ENCODE data around the gene OGN. TPM values are rescaled to one million over a fixed set of nuclear protein-coding genes. Genes with fewer than 3 reads are reported as not detected.

Gene OGN
- total RNA-seq, 1 experiment from 2014 or later = not detected

DNA sequence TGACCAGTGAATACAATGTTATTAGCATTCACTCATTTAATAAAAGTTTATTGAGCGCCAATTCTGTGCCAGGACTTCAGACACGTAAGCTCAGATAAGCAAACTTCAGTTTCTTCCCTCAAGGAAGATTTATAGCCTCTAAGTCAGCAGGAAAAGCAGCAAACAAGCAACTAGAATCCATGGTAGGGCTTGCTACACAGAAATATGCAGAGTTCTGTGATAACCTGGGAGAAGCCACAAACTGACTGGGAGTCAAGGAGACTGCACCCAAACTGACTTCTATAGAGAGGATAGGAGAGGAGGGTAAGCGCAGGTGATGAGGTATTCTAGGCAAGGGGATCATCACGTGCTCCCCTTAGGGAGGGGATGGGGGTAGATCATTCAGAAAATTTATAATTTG is 1.4 kb upstream of the OGN start:
- no peak for DNase-seq (ENCODE audit: low read depth)

- DNase-seq (ENCODE audit: low read depth) = no peak
These were observed 1.3 kb downstream of the OGN start for GRCh38 chr9:92402826-92403745.

- peak; percentile 27 for DNase-seq (ENCODE audit: low read depth)
These were observed 2.0 kb downstream of the OGN start for GRCh38 chr9:92402360-92402759.

DNA sequence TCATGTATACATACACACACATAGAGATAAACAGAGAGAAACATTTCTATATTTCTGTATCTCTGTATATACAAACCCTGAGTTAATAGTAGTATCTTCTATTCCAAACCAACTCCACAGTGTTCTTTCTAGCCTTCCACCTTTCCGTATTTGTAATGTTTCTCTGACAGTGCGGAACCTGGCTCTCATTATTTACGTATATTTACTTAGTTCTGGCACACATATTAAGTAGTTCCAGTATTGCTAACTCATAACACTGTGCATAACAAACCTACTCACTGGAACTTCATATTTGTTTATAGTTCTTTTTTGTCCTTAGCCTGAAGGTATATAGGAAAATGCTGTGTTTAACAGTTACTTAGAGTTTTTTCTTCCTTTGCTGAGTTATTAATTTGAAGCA is 6.5 kb downstream of the OGN start:
- DNase-seq (ENCODE audit: low read depth) = no peak

DNA sequence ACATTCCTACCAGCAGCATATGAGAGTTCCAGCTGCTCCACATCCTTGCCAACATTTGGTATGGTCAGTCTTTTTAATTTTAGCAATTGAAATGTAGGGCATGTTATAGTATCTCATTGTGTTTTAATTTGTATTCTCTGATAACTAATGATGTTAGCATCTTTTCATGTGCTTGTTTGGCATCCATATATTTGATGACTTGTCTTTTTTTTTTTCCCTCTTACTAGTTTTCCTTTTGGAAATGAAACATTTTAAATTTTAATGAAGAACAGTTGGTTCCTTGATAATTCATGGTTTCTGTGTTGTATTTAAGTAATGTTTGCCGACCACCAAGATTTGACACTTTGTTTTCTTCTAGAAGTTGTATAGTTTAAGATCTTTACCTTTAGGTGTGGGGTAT is 8.8 kb downstream of the OGN start:
- no peak for DNase-seq (ENCODE audit: low read depth)

DNA sequence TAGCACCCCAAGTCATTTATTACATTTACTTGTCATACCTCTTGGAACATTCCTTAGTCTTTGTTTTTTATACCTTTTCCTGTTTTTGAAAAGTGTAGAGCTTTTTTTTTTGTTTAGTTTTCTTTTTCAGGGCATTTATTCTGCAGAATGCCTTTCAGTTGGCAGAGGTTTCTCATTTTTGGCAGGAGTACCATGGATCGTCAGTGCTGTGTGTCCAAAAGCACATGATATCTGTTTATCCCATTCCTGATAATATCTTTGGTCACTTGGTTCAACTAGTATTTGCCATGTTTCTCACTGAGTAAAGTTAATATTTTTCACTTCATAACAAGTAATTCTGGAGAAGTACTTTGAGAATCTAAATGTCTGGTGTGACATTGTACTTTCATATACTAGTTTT is 10.7 kb downstream of the OGN start:
- DNase-seq (ENCODE audit: low read depth) = no peak

GRCh38 chr9:92392690-92393089 is 11.7 kb downstream of the OGN start:
- DNase-seq (ENCODE audit: low read depth) = no peak

- DNase-seq (ENCODE audit: low read depth) = peak; percentile 21
These were observed 18.4 kb downstream of the OGN start for GRCh38 chr9:92385953-92386352.

DNA sequence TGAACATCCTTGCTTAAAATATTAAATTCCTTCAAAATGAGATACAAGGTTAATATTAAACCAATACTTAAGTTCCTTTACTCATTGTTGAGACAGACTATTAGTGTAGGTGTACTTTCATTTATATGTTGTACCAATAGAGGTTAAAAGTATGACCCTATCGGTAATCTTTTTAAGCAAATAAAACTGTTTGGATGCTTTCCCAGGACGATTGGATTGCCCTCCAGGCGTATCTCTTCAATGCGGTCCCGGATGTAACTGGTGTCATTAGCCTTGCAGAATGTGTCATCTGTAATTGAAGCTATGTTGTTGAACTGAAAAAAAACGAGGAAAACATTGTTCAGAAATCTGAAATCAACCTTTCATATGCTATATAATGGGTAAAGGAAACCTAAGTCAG is 18.9 kb downstream of the OGN start:
- no peak for DNase-seq (ENCODE audit: low read depth)

DNA sequence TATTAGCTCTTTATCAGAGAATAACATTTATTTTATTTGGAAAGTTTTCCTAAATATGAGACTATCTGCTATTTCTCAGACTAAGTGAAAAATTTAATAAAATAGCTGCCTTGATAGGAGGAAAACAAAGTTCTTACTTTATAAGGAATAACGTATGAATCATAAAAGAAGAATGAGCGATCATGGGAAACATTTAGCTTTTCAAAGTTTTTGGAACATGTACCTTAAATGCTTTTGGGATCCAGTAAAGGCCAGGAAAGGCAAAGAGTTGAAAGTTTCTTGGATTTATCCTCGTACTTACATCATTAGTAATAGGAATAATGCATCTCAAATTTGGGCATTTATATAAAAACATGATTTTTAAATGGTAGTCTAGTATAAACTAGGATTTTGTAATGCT is 19.4 kb downstream of the OGN start:
- no peak for DNase-seq (ENCODE audit: low read depth)

- DNase-seq (ENCODE audit: low read depth) = peak; percentile 20
These were observed 20.0 kb downstream of the OGN start for GRCh38 chr9:92384375-92384774.

DNA sequence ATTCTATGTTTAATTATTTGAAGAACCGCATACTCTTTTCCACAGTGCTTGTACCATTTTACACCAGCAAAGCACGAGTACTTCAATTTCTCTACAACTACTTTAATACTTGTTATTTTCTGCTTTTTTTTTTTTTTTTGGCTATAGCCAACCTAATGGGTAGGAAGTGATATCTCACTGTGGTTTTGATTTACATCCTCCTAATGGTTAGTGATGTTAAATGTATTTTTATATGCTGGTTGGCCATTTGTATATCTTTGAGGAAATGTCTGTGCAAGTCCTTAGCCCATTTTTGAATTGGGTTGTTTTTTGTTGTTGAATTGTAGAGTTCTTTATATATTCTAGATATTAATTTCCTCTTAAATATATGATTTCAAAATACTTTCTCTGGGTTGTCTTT is 22.6 kb downstream of the OGN start:
- DNase-seq (ENCODE audit: low read depth) = no peak

- DNase-seq (ENCODE audit: low read depth) = no peak
These were observed 23.8 kb downstream of the OGN start for GRCh38 chr9:92380603-92381002.

DNA sequence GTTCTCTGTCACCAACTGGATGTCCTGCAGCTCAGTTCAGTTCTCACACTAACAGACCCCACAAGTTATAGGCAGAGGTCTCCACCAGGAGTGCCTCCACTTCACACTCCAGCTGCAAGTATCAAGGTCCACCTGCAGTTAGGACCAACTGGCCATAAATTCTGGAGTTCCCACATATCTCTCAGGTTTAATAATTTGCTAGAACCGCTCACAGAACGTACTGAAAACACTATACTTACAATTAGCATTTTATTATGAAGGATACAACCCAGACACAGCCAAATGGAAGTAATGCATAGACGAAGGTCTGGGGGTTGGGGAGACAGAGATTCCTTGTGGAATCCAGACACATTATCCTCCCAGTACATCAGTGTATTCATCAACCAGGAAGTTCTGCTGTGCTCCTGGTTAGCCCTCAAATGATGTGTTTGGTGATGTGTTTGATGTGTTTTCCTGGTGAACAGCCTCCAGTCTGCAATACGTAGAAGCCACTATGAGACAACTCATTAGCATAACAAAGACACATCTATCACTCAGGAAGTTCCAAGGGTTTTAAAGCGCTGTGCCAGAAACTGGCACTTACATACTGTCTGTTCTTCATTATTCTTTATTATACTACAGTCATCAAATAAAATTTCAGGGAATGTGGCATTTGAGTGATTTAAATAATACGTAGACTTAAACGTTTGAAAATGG is 25.4 kb downstream of the OGN start:
- DNase-seq (ENCODE audit: low read depth) = peak; percentile 55

- no peak for DNase-seq (ENCODE audit: low read depth)
These were observed 26.5 kb downstream of the OGN start for GRCh38 chr9:92377876-92378275.

- DNase-seq (ENCODE audit: low read depth) = no peak
These were observed 31.2 kb downstream of the OGN start for GRCh38 chr9:92373167-92373566.

- DNase-seq (ENCODE audit: low read depth) = no peak
These were observed 35.3 kb downstream of the OGN start for GRCh38 chr9:92369075-92369474.

- DNase-seq (ENCODE audit: low read depth) = no peak
These were observed 44.3 kb downstream of the OGN start for GRCh38 chr9:92360083-92360482.

DNA sequence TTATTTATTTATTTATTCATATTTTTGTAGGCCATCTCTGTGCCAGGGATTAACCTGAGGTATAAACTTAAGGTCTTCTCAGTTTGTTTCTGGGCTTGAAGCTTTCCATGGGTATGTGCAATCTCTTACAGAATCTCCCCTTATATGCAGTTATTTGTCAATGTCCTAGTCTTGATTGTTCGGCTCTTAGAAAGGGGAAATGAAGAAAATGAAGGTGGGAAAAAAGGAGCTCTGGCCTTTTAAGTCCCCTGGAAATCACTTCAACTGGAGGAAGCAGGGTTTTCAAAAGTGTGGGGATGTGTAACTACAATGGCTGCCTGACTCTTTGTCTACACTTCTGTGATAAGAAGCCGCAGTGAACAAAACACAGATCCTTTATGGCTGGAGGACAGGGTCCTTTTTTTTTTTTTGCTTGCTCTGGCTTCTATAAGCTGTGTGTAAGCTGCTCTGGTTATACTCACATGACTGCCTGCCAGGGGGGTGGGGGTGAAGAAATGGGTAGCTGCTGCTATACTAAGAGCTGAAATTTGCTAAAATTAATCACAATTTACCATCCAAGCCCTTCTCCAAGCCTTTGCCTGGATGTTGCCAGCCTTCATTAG is 44.9 kb downstream of the OGN start:
- no peak for DNase-seq (ENCODE audit: low read depth)

- no peak for DNase-seq (ENCODE audit: low read depth)
These were observed 51.3 kb downstream of the OGN start for GRCh38 chr9:92353051-92353450.

- no peak for DNase-seq (ENCODE audit: low read depth)
These were observed 53.6 kb downstream of the OGN start for GRCh38 chr9:92350740-92351133.

GRCh38 chr9:92349771-92350739 is 54.3 kb downstream of the OGN start:
- DNase-seq (ENCODE audit: low read depth) = no peak
